H9 (cell line): ENCODE data around the gene SLC25A46. TPM values are rescaled to one million over a fixed set of nuclear protein-coding genes. Genes with fewer than 3 reads are reported as not detected.

Source experiments
- DNase-seq: peaks from one replicate; pipeline ENCODE4 v3.0.0-alpha.2; 2017
- H2AFZ ChIP-seq: one replicate; pipeline ENCODE4 v1.6.1; 2013; ENCODE audit warnings: mild to moderate bottlenecking, low read length, control low read depth, moderate library complexity
- H2AK5ac ChIP-seq: 2 replicates; pipeline ENCODE4 v1.6.1; 2013; ENCODE audit warnings: low read length, control low read depth, mixed read lengths; ENCODE audit not compliant: insufficient read length
- H2BK120ac ChIP-seq: one replicate; pipeline ENCODE4 v1.6.1; 2013; ENCODE audit warnings: low read depth, mild to moderate bottlenecking, low read length, control low read depth, inconsistent platforms; ENCODE audit not compliant: poor library complexity, severe bottlenecking
- H2BK12ac ChIP-seq: 2 replicates; pipeline ENCODE4 v1.6.1; 2013; ENCODE audit warnings: low read length, control low read depth, mixed read lengths, low read depth; ENCODE audit not compliant: insufficient read length
- H2BK15ac ChIP-seq: 2 replicates; pipeline ENCODE4 v1.6.1; 2013; ENCODE audit warnings: low read depth, low read length, control low read depth
- H2BK20ac ChIP-seq: one replicate; pipeline ENCODE4 v1.6.1; 2013; ENCODE audit warnings: low read depth, mild to moderate bottlenecking, low read length, control low read depth, inconsistent platforms; ENCODE audit not compliant: poor library complexity, severe bottlenecking
- H2BK5ac ChIP-seq: 2 replicates; pipeline ENCODE4 v1.6.1; 2013; ENCODE audit warnings: low read length, control low read depth, mixed read lengths; ENCODE audit not compliant: insufficient read length
- H3K14ac ChIP-seq: 2 replicates; pipeline ENCODE4 v1.6.1; 2013; ENCODE audit warnings: low read length, control low read depth; ENCODE audit not compliant: insufficient read depth
- H3K18ac ChIP-seq: 2 replicates; pipeline ENCODE4 v1.6.1; 2013; ENCODE audit warnings: low read depth, mild to moderate bottlenecking, mixed read lengths, low read length, control low read depth; ENCODE audit not compliant: insufficient read length
- H3K23ac ChIP-seq: 2 replicates; pipeline ENCODE4 v1.6.1; 2013; ENCODE audit warnings: low read length, control low read depth, mixed read lengths, low read depth; ENCODE audit not compliant: insufficient read length
- H3K23me2 ChIP-seq: 2 replicates; pipeline ENCODE4 v1.6.1; 2013; ENCODE audit warnings: low read depth, mild to moderate bottlenecking, mixed read lengths, low read length, control low read depth; ENCODE audit not compliant: insufficient read length, poor library complexity, severe bottlenecking
- H3K27ac ChIP-seq: 2 replicates; pipeline ENCODE4 v1.5.1; 2013; ENCODE audit warnings: low read length, control low read depth, mixed read lengths, low read depth; ENCODE audit not compliant: insufficient read length
- H3K27me3 ChIP-seq: 2 replicates; pipeline ENCODE4 v1.6.1; 2013; ENCODE audit warnings: low read length, control low read depth, inconsistent platforms; ENCODE audit not compliant: insufficient read depth
- H3K4ac ChIP-seq: 2 replicates; pipeline ENCODE4 v1.6.1; 2013; ENCODE audit warnings: low read depth, mild to moderate bottlenecking, control low read depth, inconsistent platforms, low read length, moderate library complexity
- H3K4me1 ChIP-seq: 2 replicates; pipeline ENCODE4 v1.6.1; 2013; ENCODE audit warnings: low read length, control low read depth, inconsistent platforms; ENCODE audit not compliant: insufficient read depth
- H3K4me2 ChIP-seq: 2 replicates; pipeline ENCODE4 v1.6.1; 2013; ENCODE audit warnings: low read length, control low read depth, mixed read lengths; ENCODE audit not compliant: insufficient read length, insufficient read depth
- H3K56ac ChIP-seq: 2 replicates; pipeline ENCODE4 v1.6.1; 2013; ENCODE audit warnings: low read depth, mild to moderate bottlenecking, mixed read lengths, low read length, control low read depth; ENCODE audit not compliant: insufficient read length
- H3K79me1 ChIP-seq: 2 replicates; pipeline ENCODE4 v1.6.1; 2013; ENCODE audit warnings: low read depth, mild to moderate bottlenecking, moderate library complexity, low read length, control low read depth, inconsistent platforms; ENCODE audit not compliant: insufficient read depth, poor library complexity, severe bottlenecking
- H3K79me2 ChIP-seq: 2 replicates; pipeline ENCODE4 v1.6.1; 2013; ENCODE audit warnings: low read length, control low read depth, inconsistent platforms; ENCODE audit not compliant: insufficient read depth
- H3K9ac ChIP-seq: 2 replicates; pipeline ENCODE4 v1.6.1; 2013; ENCODE audit warnings: low read length, control low read depth, mixed read lengths; ENCODE audit not compliant: insufficient read length; ENCODE audit errors: extremely low read depth
- H3K9me3 ChIP-seq: one replicate; pipeline ENCODE4 v1.6.1; 2013; ENCODE audit warnings: low read depth, low read length, inconsistent platforms; ENCODE audit not compliant: control insufficient read depth
- H3T11ph ChIP-seq: one replicate; pipeline ENCODE4 v1.6.1; 2013; ENCODE audit warnings: mild to moderate bottlenecking, low read length, control low read depth, inconsistent platforms
- H4K20me1 ChIP-seq: one replicate; pipeline ENCODE4 v1.6.1; 2013; ENCODE audit not compliant: control insufficient read depth, insufficient read length, insufficient read depth
- H4K5ac ChIP-seq: 2 replicates; pipeline ENCODE4 v1.6.1; 2013; ENCODE audit warnings: low read depth, mild to moderate bottlenecking, mixed read lengths, low read length, control low read depth; ENCODE audit not compliant: insufficient read length
- H4K8ac ChIP-seq: replicated peaks from 2 replicates; pipeline ENCODE4 v1.6.1; 2013; ENCODE audit warnings: low read length, control low read depth, mixed read lengths, low read depth; ENCODE audit not compliant: insufficient read length
- H4K91ac ChIP-seq: 2 replicates; pipeline ENCODE4 v1.6.1; 2013; ENCODE audit warnings: low read depth, mild to moderate bottlenecking, moderate library complexity, mixed read lengths, low read length, control low read depth; ENCODE audit not compliant: insufficient read length
- H3K27ac Mint-ChIP-seq, 3 experiments: 2 replicates in 2 of 3; 3 replicates in 1 of 3; pipeline ENCODE4 v1.8.0; 2020 to 2021; ENCODE audit warnings: mixed read lengths in 3 of 3, mild to moderate bottlenecking in 1 of 3, moderate library complexity in 1 of 3
- H3K27me3 Mint-ChIP-seq: 2 replicates; pipeline ENCODE4 v1.8.0; 2021; ENCODE audit warnings: low read depth, mild to moderate bottlenecking, moderate library complexity, mixed read lengths
- H3K36me3 Mint-ChIP-seq, 3 experiments: 2 replicates in 2 of 3; 3 replicates in 1 of 3; pipeline ENCODE4 v1.8.0; 2020 to 2021; ENCODE audit warnings: low read depth in 3 of 3, mixed read lengths in 3 of 3; ENCODE audit not compliant: insufficient read depth in 1 of 3
- H3K4me1 Mint-ChIP-seq, 2 experiments: 2 replicates each; pipeline ENCODE4 v1.8.0; 2020; ENCODE audit warnings: mixed read lengths in 2 of 2
- H3K4me3 Mint-ChIP-seq, 2 experiments: 2 replicates in 1 of 2; 3 replicates in 1 of 2; pipeline ENCODE4 v1.8.0; 2020 to 2021; ENCODE audit warnings: mild to moderate bottlenecking in 2 of 2, mixed read lengths in 2 of 2, moderate library complexity in 1 of 2
- H3K9me3 Mint-ChIP-seq, 2 experiments: 2 replicates in 1 of 2; 3 replicates in 1 of 2; pipeline ENCODE4 v1.8.0; 2020; ENCODE audit warnings: mild to moderate bottlenecking in 2 of 2, mixed read lengths in 2 of 2, moderate library complexity in 1 of 2
- WGBS: extraction: QIAGEN DNeasy Blood & Tissue Kit; methylation state at CpG from one replicate; pipeline ENCODE4 v1.1.7; 2013; ENCODE audit warnings: missing lambda C conversion rate, low lambda C conversion rate, mixed read lengths; ENCODE audit not compliant: insufficient read length; ENCODE audit errors: extremely low coverage; 5-methylcytosine and 5-hydroxymethylcytosine counted together
- total RNA-seq: library from RNA; stranded (reverse); gene quantifications from 2 replicates; pipeline ENCODE4 v1.2.1, GENCODE V29; 2021
- TF ChIP-seq, protein P1 (sequence below): fragments of 200-600 bp; sonication (generic); conservative IDR thresholded peaks from 3 replicates; pipeline ENCODE4 v1.8.0; 2021; ENCODE audit warnings: antibody characterized with exemption, mild to moderate bottlenecking

The SLC25A46 gene
- total RNA-seq, 1 experiment from 2014 or later, result 26.0 TPM

DNA sequence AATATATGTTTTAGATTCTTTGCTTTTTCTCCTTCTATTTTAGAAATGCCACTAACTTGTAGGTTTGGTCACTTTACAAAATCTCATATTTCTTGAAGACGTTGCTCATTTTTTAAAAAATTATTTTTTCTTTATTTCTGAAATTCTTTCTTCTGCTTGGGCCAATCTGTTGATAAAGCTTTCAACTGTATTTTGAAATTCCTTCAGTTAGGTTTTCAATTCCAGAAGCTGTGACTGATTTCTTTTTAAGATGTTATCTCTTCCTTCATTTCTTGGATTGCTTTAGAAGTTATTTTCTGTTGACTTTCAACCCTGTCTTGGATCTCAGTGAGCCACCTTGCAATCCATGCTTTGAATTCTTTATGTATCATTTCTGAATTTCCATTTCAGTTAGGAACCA is 64.2 kb downstream of the SLC25A46 start:
- no peak for DNase-seq
- Histone ChIP-seq H3K27ac (no peak overlapping the region), H2AK5ac (no peak overlapping the region), H4K91ac (no peak overlapping the region), H3K4me2 (no peak overlapping the region), H3T11ph (no peak overlapping the region), H3K23ac (no peak overlapping the region), H4K5ac (no peak overlapping the region), H3K23me2 (no peaks in the 10 kb centered on the region), H3K9ac (no peak overlapping the region), H2BK12ac (no peak overlapping the region), H2BK15ac (no peak overlapping the region), H3K79me2 (no peaks in the 10 kb centered on the region), H3K4ac (no peak overlapping the region), H3K14ac (no peak overlapping the region), H3K9me3 (no peaks in the 10 kb centered on the region), H2BK20ac (no peak overlapping the region), H3K56ac (no peak overlapping the region), H3K18ac (no peak overlapping the region), H2BK5ac (no peak overlapping the region), H2AFZ (no peak overlapping the region), H3K79me1 (no peaks in the 10 kb centered on the region), H3K4me1 (no peaks in the 10 kb centered on the region), H2BK120ac (no peak overlapping the region), H4K20me1 (no peaks in the 10 kb centered on the region), H3K27me3 (no peaks in the 10 kb centered on the region), H4K8ac (no peak overlapping the region)
- no peaks in the 10 kb centered on the region for H3K36me3 Mint-ChIP-seq
- H3K27ac Mint-ChIP-seq, result no peak overlapping the region
- H3K9me3 Mint-ChIP-seq, result peaks cover 4 to 5% of the 10 kb centered on the region in 2 experiments; a peak in 3 of 5 replicates
- no peak overlapping the region for H3K4me3 Mint-ChIP-seq
- no CpG with 5 or more reads among the region's 1 CpG for WGBS
- TF ChIP-seq, protein P1, sequence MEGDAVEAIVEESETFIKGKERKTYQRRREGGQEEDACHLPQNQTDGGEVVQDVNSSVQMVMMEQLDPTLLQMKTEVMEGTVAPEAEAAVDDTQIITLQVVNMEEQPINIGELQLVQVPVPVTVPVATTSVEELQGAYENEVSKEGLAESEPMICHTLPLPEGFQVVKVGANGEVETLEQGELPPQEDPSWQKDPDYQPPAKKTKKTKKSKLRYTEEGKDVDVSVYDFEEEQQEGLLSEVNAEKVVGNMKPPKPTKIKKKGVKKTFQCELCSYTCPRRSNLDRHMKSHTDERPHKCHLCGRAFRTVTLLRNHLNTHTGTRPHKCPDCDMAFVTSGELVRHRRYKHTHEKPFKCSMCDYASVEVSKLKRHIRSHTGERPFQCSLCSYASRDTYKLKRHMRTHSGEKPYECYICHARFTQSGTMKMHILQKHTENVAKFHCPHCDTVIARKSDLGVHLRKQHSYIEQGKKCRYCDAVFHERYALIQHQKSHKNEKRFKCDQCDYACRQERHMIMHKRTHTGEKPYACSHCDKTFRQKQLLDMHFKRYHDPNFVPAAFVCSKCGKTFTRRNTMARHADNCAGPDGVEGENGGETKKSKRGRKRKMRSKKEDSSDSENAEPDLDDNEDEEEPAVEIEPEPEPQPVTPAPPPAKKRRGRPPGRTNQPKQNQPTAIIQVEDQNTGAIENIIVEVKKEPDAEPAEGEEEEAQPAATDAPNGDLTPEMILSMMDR, result no peak
- H3K27me3 Mint-ChIP-seq, result no peaks in the 10 kb centered on the region
- H3K4me1 Mint-ChIP-seq, result no peaks in the 10 kb centered on the region
